OCI-LY1 (cell line): ENCODE measurements around the gene LTF.

Source experiments
- EZH2 ChIP-seq: fragments of 200-600 bp; sonication (generic), shearing (Covaris generic); IDR thresholded peaks from 2 replicates; pipeline ENCODE4 v1.8.0; 2017; ENCODE audit warnings: borderline replicate concordance, mixed run types, mild to moderate bottlenecking, antibody characterized with exemption, low read length, moderate library complexity, mixed read lengths
- TF ChIP-seq, protein P1 (sequence below): fragments of 200-600 bp; sonication (generic), shearing (Covaris generic); IDR thresholded peaks from 2 replicates; pipeline ENCODE4 v1.5.1; 2017; ENCODE audit warnings: mild to moderate bottlenecking, antibody characterized with exemption, low read length, moderate library complexity, mixed read lengths

DNA sequence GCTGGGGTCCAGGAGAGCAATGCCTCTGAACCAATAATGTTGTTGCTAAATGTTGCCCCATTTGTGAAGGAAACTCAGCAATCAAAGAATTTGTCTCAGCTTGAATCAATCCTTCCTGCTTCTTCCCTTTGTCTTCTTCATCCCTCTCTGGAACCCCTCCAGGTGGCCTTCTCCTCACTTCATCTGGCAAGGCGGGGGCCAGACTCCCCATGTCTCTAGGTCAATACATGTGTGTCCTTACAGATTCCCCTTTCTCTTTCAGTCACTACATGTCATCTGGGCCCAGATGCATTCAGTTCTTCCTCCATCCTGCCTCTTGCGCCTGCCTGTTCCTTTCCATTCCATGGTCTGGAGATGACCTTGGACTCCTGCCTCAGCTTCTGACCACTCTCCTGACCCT is 8.0 kb upstream of the LTF start:
- TF ChIP-seq, protein P1, sequence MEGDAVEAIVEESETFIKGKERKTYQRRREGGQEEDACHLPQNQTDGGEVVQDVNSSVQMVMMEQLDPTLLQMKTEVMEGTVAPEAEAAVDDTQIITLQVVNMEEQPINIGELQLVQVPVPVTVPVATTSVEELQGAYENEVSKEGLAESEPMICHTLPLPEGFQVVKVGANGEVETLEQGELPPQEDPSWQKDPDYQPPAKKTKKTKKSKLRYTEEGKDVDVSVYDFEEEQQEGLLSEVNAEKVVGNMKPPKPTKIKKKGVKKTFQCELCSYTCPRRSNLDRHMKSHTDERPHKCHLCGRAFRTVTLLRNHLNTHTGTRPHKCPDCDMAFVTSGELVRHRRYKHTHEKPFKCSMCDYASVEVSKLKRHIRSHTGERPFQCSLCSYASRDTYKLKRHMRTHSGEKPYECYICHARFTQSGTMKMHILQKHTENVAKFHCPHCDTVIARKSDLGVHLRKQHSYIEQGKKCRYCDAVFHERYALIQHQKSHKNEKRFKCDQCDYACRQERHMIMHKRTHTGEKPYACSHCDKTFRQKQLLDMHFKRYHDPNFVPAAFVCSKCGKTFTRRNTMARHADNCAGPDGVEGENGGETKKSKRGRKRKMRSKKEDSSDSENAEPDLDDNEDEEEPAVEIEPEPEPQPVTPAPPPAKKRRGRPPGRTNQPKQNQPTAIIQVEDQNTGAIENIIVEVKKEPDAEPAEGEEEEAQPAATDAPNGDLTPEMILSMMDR = no peak
- no peak for TF ChIP-seq EZH2
